GM13977 (cell line): Measurements from ENCODE around the gene PDIA5.

Experiments
- DNase-seq: peaks from one replicate; pipeline ENCODE4 v3.0.0; 2012; ENCODE audit warnings: low spot score
- in situ Hi-C: fragments of 300-500 bp; cut with MboI; formaldehyde crosslinking; loops from one replicate; pipeline ENCODE4 v1.12.0; 2022; ENCODE audit warnings: low sequenced_read_pairs, low pct_unique_long_range_greater_than_20kb, mixed read lengths, inconsistent platforms; ENCODE audit not compliant: unreplicated experiment
- TF ChIP-seq, protein P1 (sequence below): IDR thresholded peaks from 2 replicates; pipeline ENCODE4 v1.5.1; 2012; ENCODE audit warnings: mild to moderate bottlenecking, control low read depth; ENCODE audit not compliant: insufficient read depth; ENCODE audit errors: extremely low read depth, missing control alignments

Gene PDIA5

DNA sequence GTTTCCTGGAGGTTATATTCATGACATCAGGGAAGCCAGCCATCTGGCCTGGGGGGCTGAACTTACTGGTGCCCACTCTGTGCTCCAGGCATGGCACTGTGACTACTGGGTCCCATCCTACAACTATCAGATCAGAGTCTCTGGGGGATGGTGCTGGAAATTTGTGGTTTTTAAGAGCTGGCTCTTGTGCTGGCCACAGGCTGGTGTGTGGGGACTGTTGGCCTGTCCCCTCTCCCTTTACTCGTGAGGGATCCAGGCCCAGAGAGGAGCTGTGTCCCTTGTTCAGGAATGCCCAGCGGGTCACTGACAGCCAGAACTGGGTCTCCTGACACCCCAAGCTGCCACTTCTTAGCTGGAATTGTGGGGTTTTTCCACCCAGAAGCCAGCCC, 90.4 kb downstream of the PDIA5 start:
- in situ Hi-C loops = no loop called here
- TF ChIP-seq, protein P1, sequence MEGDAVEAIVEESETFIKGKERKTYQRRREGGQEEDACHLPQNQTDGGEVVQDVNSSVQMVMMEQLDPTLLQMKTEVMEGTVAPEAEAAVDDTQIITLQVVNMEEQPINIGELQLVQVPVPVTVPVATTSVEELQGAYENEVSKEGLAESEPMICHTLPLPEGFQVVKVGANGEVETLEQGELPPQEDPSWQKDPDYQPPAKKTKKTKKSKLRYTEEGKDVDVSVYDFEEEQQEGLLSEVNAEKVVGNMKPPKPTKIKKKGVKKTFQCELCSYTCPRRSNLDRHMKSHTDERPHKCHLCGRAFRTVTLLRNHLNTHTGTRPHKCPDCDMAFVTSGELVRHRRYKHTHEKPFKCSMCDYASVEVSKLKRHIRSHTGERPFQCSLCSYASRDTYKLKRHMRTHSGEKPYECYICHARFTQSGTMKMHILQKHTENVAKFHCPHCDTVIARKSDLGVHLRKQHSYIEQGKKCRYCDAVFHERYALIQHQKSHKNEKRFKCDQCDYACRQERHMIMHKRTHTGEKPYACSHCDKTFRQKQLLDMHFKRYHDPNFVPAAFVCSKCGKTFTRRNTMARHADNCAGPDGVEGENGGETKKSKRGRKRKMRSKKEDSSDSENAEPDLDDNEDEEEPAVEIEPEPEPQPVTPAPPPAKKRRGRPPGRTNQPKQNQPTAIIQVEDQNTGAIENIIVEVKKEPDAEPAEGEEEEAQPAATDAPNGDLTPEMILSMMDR = no peak
- DNase-seq = no peak

GRCh38 chr3:123157598-123158287, 90.9 kb downstream of the PDIA5 start:
- in situ Hi-C loops = no loop called here
- no peak for DNase-seq
- TF ChIP-seq, protein P1 = no peak

DNA sequence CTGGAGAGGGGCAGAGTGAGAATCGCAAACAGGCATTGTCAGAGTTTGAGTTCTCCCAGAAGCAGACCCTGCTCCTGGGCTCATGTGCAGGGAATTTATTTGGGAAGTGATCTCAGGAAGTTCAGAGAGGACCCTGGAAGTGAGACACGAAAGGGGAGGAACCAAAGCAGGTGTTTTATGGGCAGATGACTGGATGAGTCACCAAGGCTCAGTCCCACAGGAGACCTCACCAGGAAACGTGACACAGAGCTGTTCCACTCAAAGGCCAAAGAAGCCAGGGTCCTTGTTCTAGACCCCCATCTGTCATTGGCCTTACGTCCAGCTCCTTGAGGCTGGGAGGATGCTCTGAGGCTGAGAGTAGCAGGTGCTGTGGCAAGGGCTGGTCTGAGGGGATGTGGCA, 91.5 kb downstream of the PDIA5 start:
- in situ Hi-C loops = no loop called here
- no peak for DNase-seq
- TF ChIP-seq, protein P1 = no peak

- no peak for DNase-seq
- TF ChIP-seq, protein P1 = no peak
- in situ Hi-C loops = no loop called here
These were observed 92.1 kb downstream of the PDIA5 start for GRCh38 chr3:123158899-123159390.

- TF ChIP-seq, protein P1 = no peak
- in situ Hi-C loops = no loop called here
- no peak for DNase-seq
These were observed 93.3 kb downstream of the PDIA5 start for GRCh38 chr3:123159926-123160635.

GRCh38 chr3:123161167-123161566, 94.3 kb downstream of the PDIA5 start:
- TF ChIP-seq, protein P1 = no peak
- in situ Hi-C loops = no loop called here
- no peak for DNase-seq
